ENCODE results near the gene CD84.

DNA sequence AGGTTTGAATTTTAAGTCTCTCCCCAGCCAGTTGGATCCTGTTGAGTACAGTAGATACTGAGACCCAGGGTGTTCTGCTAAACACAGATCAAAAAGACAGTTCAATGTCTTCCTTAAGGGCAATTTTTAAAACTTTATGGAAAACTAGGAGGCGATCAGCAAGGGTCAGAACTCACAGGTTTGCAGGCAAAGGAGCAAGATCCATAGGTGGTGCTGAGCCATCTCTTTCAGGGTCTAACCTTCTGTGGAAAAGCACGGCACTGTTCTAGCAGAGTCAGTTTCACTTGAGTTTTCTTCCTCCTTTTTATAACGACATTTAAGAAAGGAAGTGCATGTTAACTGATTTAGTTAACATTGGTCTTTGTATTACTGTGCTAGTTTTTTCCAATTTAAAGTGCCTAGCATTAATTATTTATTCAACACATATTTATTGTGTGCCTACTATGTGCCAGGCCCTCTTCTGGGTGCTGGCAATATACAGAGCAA, at the start of gene CD84:
- TF ChIP-seq CTCF (conservative IDR thresholded peaks at IDR 0.05; ENCODE audit: low read length), result 0 out of 2 replicates have a peak, but pooled peaks have one; percentile 28
- no peak for TF ChIP-seq EZH2phosphoT487 (IDR thresholded peaks at IDR 0.05; ENCODE audit: borderline replicate concordance, low read depth, low read length)

Data from OCI-LY7 (cell line).